ENCODE data around the gene MEGF6.

Gene MEGF6

GRCh38 chr1:3638027-3638426, 26.7 kb upstream of the MEGF6 start:
- no peak for TF ChIP-seq CTCF (conservative IDR thresholded peaks at IDR 0.05; ENCODE audit: low read depth, low read length)
- DNase-seq (ENCODE audit: low read depth): no peak
- H3K4me3 ChIP-seq (ENCODE audit: low read depth, low read length): no peak overlapping the region

GRCh38 chr1:3636531-3636930, 25.2 kb upstream of the MEGF6 start:
- no peak for DNase-seq (ENCODE audit: low read depth)
- no peak for TF ChIP-seq CTCF (conservative IDR thresholded peaks at IDR 0.05; ENCODE audit: low read depth, low read length)
- no peak overlapping the region for H3K4me3 ChIP-seq (ENCODE audit: low read depth, low read length)

GRCh38 chr1:3636080-3636479, 24.8 kb upstream of the MEGF6 start:
- no peak for TF ChIP-seq CTCF (conservative IDR thresholded peaks at IDR 0.05; ENCODE audit: low read depth, low read length)
- H3K4me3 ChIP-seq (ENCODE audit: low read depth, low read length): no peak overlapping the region
- no peak for DNase-seq (ENCODE audit: low read depth)

- no peak overlapping the region for H3K4me3 ChIP-seq (ENCODE audit: low read depth, low read length)
- DNase-seq (ENCODE audit: low read depth): no peak
These were observed 22.9 kb upstream of the MEGF6 start for GRCh38 chr1:3634059-3634800.

DNA sequence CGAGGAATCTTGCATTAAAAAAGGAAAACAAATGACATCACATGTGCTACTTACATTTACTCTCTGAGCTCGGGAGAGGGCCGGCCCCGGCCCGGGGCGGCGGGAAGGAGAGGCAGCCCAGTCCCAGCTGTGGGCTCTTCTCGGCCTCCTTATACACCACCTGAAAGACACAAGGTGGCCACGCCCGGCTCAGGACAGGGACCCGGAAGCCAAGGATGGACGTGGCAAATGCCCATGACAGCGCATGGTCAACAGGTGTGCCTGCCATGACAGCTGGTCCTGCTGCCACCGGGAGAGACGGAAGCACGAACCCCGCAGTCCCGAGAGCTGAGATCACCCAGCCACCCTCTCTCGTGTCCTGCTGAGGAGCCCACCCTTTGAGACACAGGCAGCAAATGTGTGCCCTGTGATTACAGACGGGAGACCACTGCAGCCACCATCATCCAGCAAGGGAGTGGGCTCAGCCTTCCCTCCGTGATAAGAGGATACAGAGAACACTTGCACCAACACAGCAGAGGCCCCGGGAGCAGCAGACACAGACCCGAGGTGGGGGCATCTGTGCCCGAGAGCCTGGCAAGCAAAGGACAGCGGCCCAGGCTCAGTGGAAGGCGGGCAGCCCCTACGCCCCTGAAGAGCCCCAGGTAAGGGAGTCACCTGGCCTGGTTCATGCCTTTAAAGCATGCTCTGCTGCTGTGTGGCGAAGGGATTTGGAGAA, 22.2 kb upstream of the MEGF6 start:
- no peak overlapping the region for H3K4me3 ChIP-seq (ENCODE audit: low read depth, low read length)
- DNase-seq (ENCODE audit: low read depth): no peak
- TF ChIP-seq CTCF (conservative IDR thresholded peaks at IDR 0.05; ENCODE audit: low read depth, low read length): no peak

More at GRCh38 chr1:3634059-3634800, 22.9 kb upstream of the MEGF6 start:
- TF ChIP-seq CTCF (conservative IDR thresholded peaks at IDR 0.05; ENCODE audit: low read depth, low read length): no peak

DNA sequence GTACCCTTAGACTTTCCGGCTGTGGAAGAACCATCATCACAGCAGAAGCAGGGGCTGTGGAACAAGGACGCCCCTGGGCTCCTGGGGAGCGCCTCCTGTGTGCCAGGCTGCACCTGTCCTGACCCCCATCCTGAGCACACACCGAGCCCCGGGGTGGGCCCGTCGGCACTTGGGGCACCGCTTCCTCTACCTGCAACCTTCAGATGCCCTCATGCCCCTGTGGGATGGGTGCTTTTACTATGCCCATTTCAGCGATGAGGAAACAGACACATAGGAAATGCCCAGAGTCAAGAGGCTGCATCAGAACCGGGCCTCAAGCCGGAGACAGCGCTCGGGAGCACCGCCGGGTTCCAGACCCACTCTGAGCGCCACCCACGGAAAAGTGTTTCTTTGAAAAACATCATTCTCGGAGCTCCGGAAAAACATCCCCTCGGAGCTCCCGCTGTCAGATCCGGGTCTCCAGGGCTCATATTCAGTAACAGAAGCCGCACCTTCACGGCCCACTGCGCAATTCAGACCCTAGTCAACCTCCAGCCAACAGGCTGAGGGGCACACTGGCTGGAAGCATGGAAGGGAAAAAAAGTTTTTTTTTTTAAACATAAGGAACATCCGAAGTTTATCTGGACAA, 21.5 kb upstream of the MEGF6 start:
- DNase-seq (ENCODE audit: low read depth): no peak
- no peak overlapping the region for H3K4me3 ChIP-seq (ENCODE audit: low read depth, low read length)
- no peak for TF ChIP-seq CTCF (conservative IDR thresholded peaks at IDR 0.05; ENCODE audit: low read depth, low read length)
